HG03108 (cell line): ENCODE data around the gene PTGES3.

Source experiments
- ATAC-seq: cut with Tn5 transposase; IDR thresholded peaks from one replicate; pipeline ENCODE4 v1.9.1; 2021; ENCODE audit warnings: moderate library complexity; ENCODE audit not compliant: unreplicated experiment

Gene PTGES3

GRCh38 chr12:56631790-56632700, 56.0 kb downstream of the PTGES3 start:
- ATAC-seq: no peak

GRCh38 chr12:56630180-56630632, 57.9 kb downstream of the PTGES3 start, which contains the start of gene BAZ2A:
Gene BAZ2A (minus strand): TSS chr12:56630326. CDS start chr12:56617530, 12,796 bp downstream.
- ATAC-seq: peak; percentile 51

GRCh38 chr12:56629459-56630179, 58.5 kb downstream of the PTGES3 start:
- no peak for ATAC-seq

- no peak for ATAC-seq
Measured at GRCh38 chr12:56628671-56629458, 59.2 kb downstream of the PTGES3 start.

GRCh38 chr12:56626701-56627100, 61.4 kb downstream of the PTGES3 start:
- ATAC-seq: no peak

GRCh38 chr12:56622535-56622934, 65.5 kb downstream of the PTGES3 start:
- no peak for ATAC-seq

GRCh38 chr12:56616925-56617324, 71.2 kb downstream of the PTGES3 start:
- ATAC-seq: no peak

GRCh38 chr12:56616244-56616643, 71.8 kb downstream of the PTGES3 start:
- no peak for ATAC-seq

- no peak for ATAC-seq
Measured at GRCh38 chr12:56614627-56615026, 73.5 kb downstream of the PTGES3 start.
